GM21423 (cell line): Measurements from ENCODE around the gene IL12RB2.

Source experiments
- ATAC-seq: cut with Tn5 transposase; IDR thresholded peaks from one replicate; pipeline ENCODE4 v1.9.1; 2021; ENCODE audit warnings: mild to moderate bottlenecking, moderate library complexity; ENCODE audit not compliant: unreplicated experiment

Gene IL12RB2

GRCh38 chr1:67307251-67308060 is at the start of gene IL12RB2:
Gene IL12RB2, plus strand, starts transcription at chr1:67307873. Its CDS starts 12,496 bp downstream, at chr1:67320369.
- peak; percentile 52 for ATAC-seq

GRCh38 chr1:67261680-67262079 is 46.0 kb upstream of the IL12RB2 start:
- no peak for ATAC-seq

GRCh38 chr1:67262735-67263134 is 44.9 kb upstream of the IL12RB2 start:
- no peak for ATAC-seq

DNA sequence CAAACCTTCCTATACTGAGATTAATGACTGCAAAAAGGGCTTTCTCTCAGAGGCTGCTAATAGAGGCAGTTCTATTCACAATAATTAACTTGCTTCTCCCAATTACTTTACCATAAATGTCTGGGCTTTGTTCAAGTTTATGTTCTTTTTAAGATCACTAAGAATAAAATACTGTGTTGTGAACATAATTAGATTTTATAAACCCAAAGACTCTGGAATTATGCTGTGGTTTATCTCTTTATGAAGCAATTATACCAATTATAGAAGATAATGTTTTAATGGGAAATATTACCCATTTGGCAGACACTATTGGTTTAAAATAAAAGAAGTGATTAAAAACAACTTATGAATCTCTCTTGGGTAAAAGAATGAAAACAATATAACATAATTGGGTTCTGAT is 43.5 kb upstream of the IL12RB2 start:
- no peak for ATAC-seq

DNA sequence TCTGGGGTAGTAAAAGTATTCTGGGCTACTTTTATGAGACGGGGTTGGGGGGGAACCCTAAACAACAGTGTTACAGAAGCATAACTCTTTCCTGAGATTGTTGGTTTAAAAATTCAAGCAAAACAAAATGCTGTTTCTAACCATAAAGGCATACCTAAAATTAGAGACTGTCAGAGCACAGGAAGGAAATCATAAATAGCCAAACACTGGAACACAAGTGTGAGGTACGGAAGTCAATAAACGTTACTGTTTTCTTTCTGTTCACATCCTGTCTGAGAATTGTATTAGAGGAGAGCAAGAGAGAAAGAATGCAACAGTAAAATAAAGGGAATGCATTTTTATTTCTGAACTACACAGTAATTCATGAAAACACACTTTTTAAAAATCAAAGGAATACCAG is 42.8 kb upstream of the IL12RB2 start:
- ATAC-seq: peak; percentile 67

- ATAC-seq: no peak
Observed at GRCh38 chr1:67269061-67269460, 38.6 kb upstream of the IL12RB2 start.

DNA sequence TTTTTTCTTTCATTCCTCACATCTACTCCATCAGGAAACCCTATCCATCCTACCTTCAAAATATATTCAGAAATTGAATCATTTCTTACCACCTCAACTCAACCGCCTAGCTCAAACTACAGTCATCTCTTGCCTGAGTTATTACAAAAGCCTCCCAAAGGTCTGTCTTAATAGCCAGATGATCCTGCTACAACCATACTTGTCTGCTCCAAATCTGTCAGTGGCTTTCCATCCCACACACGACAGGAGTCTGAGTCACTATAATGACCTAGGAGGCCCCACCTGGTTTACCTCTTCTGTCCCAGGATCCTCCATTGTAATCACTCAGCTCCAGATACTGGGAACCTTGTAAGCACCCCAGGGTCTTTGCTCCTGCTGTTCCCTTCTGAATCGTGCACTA is 37.1 kb upstream of the IL12RB2 start:
- no peak for ATAC-seq

- ATAC-seq: no peak
Observed at GRCh38 chr1:67273591-67273990, 34.1 kb upstream of the IL12RB2 start.

GRCh38 chr1:67274623-67275325 is 32.9 kb upstream of the IL12RB2 start:
- no peak for ATAC-seq

DNA sequence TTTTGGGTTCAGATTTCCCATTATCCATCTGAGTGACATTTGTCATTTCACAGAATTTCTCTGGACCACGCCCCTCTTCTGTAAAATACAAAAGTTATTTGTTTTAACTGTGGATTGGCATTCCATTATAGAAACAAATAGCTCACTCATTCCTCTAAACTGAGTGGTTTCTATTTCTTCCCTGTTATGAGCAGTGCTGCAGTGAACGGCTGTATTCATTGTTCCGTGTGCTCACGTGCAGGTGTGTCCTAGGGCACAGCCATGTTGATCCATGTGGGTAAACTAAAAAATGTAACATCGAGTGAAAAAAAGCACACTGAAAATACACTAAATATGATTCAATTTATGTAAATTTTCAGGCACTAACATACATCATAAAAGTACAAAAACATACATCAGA is 27.0 kb upstream of the IL12RB2 start:
- ATAC-seq: no peak

DNA sequence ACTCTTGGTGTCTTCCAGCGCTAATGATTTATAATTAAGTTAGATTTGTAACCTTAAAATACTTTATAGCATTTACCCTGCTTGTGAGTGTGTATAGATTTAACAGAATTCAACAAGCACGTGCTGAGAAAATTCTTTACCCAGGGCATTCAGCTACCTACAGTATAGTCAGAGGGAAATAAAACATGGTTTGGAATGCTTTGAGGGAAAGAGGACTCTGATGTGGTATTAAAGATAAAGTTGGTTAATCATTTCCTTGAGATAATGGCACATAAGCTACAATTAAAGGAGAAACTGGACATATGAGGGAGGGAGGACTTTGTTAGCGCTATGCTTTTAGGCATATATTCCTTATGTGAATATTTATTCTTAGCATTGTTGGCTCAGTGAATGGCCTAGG is 26.4 kb upstream of the IL12RB2 start:
- no peak for ATAC-seq

DNA sequence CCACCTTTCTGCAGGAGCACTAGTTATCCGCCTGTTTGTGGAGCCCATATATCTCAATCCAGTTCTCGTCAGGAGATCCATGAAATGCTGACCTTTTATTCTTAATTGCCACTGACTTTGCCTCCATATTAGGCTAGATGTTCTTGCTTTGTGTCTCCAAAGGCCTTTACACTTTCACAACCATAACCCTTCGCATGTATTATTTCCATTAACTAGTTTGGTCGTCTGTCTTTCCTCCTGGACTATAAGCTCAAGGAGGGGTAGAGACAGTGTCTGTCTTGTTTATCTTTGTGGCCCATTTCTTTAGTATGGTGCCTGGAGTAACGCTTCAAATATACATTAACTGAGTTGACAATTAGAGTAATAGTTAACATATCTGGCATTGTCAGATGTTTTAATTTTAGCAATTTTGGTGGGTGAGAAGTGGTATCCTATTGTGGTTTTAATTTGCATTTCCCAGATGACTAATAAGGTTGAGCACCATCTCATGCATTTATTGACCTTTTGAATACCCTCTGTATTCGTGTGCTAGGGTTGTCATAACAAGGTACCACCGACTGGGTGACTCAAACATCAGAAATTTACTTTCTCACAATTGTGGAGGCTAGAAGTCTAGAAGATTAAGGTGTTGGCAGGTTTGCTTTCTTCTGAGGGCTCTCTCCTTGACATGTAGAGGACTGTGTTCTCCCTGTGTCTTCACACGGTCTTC is 21.7 kb upstream of the IL12RB2 start:
- ATAC-seq: peak; percentile 97

DNA sequence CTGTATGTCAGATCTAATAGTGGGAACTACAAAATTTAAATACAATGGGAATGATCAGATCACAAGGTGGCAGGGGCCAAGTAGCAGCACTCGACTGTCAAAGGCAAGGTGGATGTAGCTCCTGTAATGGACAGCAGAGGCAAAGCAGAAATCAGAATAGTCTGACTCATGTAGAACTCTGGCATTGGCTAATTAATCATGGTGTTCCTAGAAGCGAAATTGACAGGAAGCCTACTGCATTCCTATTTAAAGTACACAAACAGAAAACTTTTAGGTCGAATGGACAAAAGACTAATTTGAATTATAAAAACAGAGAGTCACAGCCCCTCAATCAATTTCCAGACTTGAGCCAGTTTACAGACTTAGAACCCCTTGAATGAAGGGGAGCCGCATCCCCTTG is 17.4 kb upstream of the IL12RB2 start:
- no peak for ATAC-seq

- ATAC-seq: no peak
Observed at GRCh38 chr1:67294836-67295617, 12.6 kb upstream of the IL12RB2 start.

GRCh38 chr1:67298762-67299161 is 8.9 kb upstream of the IL12RB2 start:
- no peak for ATAC-seq

- no peak for ATAC-seq
Observed at GRCh38 chr1:67299296-67299695, 8.4 kb upstream of the IL12RB2 start.

GRCh38 chr1:67300561-67300960 is 7.1 kb upstream of the IL12RB2 start:
- ATAC-seq: no peak

DNA sequence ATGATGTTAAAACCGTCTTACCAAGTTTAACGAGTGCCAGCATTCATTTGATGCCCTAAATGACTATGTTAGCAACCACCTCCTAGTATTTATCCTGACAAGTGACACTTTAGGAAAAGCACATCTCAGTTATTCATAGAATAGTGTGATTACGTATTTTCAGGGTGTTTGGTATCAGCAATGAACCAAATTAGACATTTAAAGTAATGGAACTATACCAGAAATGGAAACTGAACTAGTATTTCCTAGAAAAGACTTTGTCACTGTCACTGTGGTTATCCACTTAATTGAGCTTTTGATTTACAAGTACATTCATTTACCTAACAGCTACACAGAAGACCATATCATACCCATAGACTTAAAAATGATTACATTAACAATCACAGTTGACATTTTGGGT is 3.6 kb upstream of the IL12RB2 start:
- ATAC-seq: no peak

DNA sequence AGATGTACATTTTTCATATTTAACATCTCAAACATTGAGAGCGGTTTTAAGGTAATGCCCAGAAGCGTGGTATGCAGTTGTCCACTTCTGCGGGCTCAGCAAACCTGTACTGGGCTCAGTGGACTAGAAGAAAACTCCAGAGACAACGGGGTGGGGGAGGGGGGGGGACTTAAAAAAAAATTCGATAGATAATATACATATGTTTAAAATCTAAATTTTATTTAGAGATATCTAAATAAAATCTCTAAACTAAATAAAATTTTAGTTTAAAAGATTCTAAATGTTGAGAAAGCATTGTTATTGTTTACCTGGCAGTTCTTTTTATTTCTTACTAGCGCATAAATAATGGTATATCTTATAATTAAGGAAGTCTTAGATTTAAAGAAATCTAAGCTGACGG is 1.1 kb upstream of the IL12RB2 start:
- no peak for ATAC-seq

DNA sequence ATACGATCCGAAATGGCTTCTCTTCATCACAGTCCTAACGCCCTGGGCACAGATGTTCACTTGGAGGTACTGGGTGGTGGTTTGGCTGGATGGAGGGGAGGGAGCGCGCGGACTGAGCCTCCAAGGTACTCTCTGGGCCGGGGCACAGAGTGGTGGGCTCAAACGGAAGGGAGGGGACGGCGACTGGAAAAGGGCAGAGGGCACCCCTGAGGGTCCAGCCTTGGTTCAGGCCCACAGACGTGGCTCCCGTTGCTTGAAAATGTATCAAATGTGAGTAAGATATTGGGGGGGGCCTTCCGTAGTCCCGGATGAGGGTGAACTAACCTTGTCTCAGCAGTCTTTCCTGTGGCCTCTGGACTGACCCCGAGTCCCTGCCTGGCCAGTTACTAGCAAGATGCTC is 463 bp downstream of the IL12RB2 start:
- peak; percentile 22 for ATAC-seq

DNA sequence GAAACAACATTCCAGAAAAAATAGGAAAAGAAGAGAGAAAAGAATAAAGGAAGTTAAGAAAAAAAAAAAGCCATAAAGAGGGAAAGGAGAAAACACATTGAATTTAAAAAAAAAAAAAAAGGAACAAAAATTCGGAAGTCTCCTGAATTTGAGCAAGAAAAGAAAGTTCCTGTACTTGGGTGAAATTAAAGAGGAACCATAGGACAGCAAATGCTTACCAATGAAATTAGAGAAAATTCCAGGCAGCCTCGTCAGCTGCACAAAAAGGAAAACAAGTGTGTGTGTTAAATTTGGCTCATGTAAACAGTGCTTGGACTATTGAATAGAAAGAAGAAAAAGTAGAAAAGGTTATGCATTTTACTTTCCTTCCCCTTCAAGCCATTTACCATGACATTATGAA is 4.9 kb downstream of the IL12RB2 start:
- ATAC-seq: no peak
